Astrocyte (in vitro differentiated cells and primary cell): Measurements from ENCODE around the gene TMEM128.

Source experiments
- EZH2 ChIP-seq: IDR thresholded peaks from 2 replicates; pipeline ENCODE4 v1.6.1; 2012; ENCODE audit warnings: mild to moderate bottlenecking, low read length, inconsistent platforms; ENCODE audit not compliant: insufficient read depth
- TF ChIP-seq, protein P1 (sequence below): IDR thresholded peaks from 2 replicates; pipeline ENCODE4 v1.5.1; 2011; ENCODE audit warnings: low read depth, mild to moderate bottlenecking, inconsistent platforms, low read length, moderate library complexity; ENCODE audit not compliant: insufficient read depth

GRCh38 chr4:4271912-4272311 is 23.9 kb upstream of the TMEM128 start:
- no peak for TF ChIP-seq EZH2
- TF ChIP-seq, protein P1, sequence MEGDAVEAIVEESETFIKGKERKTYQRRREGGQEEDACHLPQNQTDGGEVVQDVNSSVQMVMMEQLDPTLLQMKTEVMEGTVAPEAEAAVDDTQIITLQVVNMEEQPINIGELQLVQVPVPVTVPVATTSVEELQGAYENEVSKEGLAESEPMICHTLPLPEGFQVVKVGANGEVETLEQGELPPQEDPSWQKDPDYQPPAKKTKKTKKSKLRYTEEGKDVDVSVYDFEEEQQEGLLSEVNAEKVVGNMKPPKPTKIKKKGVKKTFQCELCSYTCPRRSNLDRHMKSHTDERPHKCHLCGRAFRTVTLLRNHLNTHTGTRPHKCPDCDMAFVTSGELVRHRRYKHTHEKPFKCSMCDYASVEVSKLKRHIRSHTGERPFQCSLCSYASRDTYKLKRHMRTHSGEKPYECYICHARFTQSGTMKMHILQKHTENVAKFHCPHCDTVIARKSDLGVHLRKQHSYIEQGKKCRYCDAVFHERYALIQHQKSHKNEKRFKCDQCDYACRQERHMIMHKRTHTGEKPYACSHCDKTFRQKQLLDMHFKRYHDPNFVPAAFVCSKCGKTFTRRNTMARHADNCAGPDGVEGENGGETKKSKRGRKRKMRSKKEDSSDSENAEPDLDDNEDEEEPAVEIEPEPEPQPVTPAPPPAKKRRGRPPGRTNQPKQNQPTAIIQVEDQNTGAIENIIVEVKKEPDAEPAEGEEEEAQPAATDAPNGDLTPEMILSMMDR: no peak
